H1 (cell line): Measurements from ENCODE around the gene BLOC1S4. TPM values are rescaled to one million over a fixed set of nuclear protein-coding genes. Genes with fewer than 3 reads are reported as not detected.
A peak's percentile ranks its signal among the peaks of the same experiment; 100 is the strongest.

Experiments used
- EP300 ChIP-seq, 2 experiments: IDR thresholded peaks; 1 replicate in 1 of 2; 2 replicates in 1 of 2; pipeline ENCODE4 v1.6.1; 2011 to 2012; ENCODE audit warnings: low read depth in 2 of 2, low read length in 2 of 2, mild to moderate bottlenecking in 2 of 2, borderline replicate concordance in 1 of 2, inconsistent platforms in 1 of 2, moderate library complexity in 1 of 2
- GTF2F1 ChIP-seq: IDR thresholded peaks from 2 replicates; pipeline ENCODE4 v1.6.1; 2012; ENCODE audit warnings: low read depth, low read length, improper control_type of control experiment, borderline replicate concordance
- HDAC6 ChIP-seq: IDR thresholded peaks from one replicate; pipeline ENCODE4 v1.7.1; 2012; ENCODE audit warnings: low read depth, mild to moderate bottlenecking, inconsistent platforms, low read length, moderate library complexity
- KDM5A ChIP-seq: fragments of 200-600 bp; IDR thresholded peaks from 2 replicates; pipeline ENCODE4 v1.7.1; 2012; ENCODE audit warnings: mild to moderate bottlenecking, low read length, inconsistent platforms, mixed read lengths
- MAFK ChIP-seq: IDR thresholded peaks from 2 replicates; pipeline ENCODE4 v1.6.1; 2012; ENCODE audit warnings: low read depth, mild to moderate bottlenecking, improper control_type of control experiment, low read length
- POLR2AphosphoS5 ChIP-seq: IDR thresholded peaks from 2 replicates; pipeline ENCODE4 v1.6.1; 2011; ENCODE audit warnings: low read depth, low read length
- SIN3A ChIP-seq, 2 experiments: IDR thresholded peaks in 1 of 2; conservative IDR thresholded peaks in 1 of 2; 2 replicates each; pipeline ENCODE4 v1.6.1; 2011 to 2012; ENCODE audit warnings: low read length in 2 of 2, improper control_type of control experiment in 1 of 2, low read depth in 1 of 2, mild to moderate bottlenecking in 1 of 2
- SIX5 ChIP-seq: IDR thresholded peaks from 2 replicates; pipeline ENCODE4 v1.6.1; 2011; ENCODE audit warnings: mild to moderate bottlenecking, low read depth, low read length
- SRF ChIP-seq: IDR thresholded peaks from 2 replicates; pipeline ENCODE4 v1.6.1; 2011; ENCODE audit warnings: mild to moderate bottlenecking, low read depth, low read length, moderate library complexity
- TAF7 ChIP-seq: optimal IDR thresholded peaks from 2 replicates; pipeline ENCODE3; 2011; ENCODE audit warnings: low read depth, mild to moderate bottlenecking, inconsistent platforms, low read length, moderate library complexity, borderline replicate concordance
- polyA plus RNA-seq, 7 experiments: library from polyadenylated mRNA; depleted of rRNA in 3 of 7; stranded (reverse) in 5 of 7; unstranded in 2 of 7; fragments of >200 nt in 5 of 7; fragments of 200-250 nt in 2 of 7; gene quantifications; 1 replicate in 5 of 7; 2 replicates in 1 of 7; 4 replicates in 1 of 7; pipeline versions ENCODE4 v1.2.1 to v1.2.3, GENCODE V29; 2011 to 2013; ENCODE audit warnings: missing spikeins in 2 of 7, mixed read lengths in 2 of 7
- total RNA-seq: library from RNA; stranded (reverse); fragmentation: NEBNext Ultra II Directional; extraction: Animal tissue kit (Norgen Biotek cat#: 25700); gene quantifications from 2 replicates; pipeline ENCODE4 v1.2.1, GENCODE V29; 2021
- TF ChIP-seq, protein P1 (sequence below), 3 experiments: IDR thresholded peaks; 1 replicate in 2 of 3; 2 replicates in 1 of 3; pipeline versions ENCODE4 v1.5.1 to v1.6.1; 2011; ENCODE audit warnings: low read length in 3 of 3, mild to moderate bottlenecking in 3 of 3, inconsistent platforms in 2 of 3, low read depth in 1 of 3, moderate library complexity in 1 of 3; ENCODE audit not compliant: insufficient read depth in 1 of 3; ENCODE audit errors: control extremely low read depth in 1 of 3
- TF ChIP-seq, protein P2 (sequence below): IDR thresholded peaks from 2 replicates; pipeline ENCODE4 v1.6.1; 2012; ENCODE audit warnings: inconsistent platforms
- TF ChIP-seq, protein P3 (sequence below): IDR thresholded peaks from 2 replicates; pipeline ENCODE4 v1.6.1; 2012; ENCODE audit warnings: inconsistent platforms

The BLOC1S4 gene
- total and polyA plus RNA-seq, 2 of the 8 experiments (the other 6 are each of a cell fraction or from before 2014, with no cell fraction given): 19.1 to 27.8 TPM

DNA sequence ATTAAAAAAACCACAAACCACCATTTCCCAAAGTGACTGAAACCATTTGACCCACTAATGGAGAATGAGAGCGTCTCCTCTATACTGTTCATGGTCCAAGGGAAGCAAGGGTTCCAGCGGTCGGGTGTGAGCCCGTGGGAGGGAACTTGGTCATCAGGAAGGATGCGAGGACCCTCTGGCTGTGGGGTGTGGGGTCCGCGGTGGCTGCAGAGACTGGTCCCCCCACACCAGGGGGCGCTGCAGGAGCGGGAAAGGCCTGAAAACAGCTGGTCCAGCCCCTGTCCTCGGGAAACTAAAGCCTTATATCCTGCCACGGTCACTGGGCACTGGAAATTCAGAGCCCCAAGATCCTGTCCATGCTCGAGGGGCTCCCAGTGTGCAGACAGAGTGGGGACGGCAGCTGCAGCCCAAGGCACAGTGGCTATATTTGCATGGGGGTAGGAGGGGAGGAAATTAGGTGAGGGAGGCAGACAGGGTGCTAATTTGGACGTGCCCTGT, 4.3 kb downstream of the BLOC1S4 start (continued):
- no peak for TF ChIP-seq POLR2AphosphoS5
- no peak for TF ChIP-seq TAF7
- TF ChIP-seq EP300 (IDR thresholded peaks at IDR 0.05; ENCODE audit: borderline replicate concordance in 1 of 2, low read depth in 2 of 2, low read length in 2 of 2): no peak
- TF ChIP-seq, protein P1, sequence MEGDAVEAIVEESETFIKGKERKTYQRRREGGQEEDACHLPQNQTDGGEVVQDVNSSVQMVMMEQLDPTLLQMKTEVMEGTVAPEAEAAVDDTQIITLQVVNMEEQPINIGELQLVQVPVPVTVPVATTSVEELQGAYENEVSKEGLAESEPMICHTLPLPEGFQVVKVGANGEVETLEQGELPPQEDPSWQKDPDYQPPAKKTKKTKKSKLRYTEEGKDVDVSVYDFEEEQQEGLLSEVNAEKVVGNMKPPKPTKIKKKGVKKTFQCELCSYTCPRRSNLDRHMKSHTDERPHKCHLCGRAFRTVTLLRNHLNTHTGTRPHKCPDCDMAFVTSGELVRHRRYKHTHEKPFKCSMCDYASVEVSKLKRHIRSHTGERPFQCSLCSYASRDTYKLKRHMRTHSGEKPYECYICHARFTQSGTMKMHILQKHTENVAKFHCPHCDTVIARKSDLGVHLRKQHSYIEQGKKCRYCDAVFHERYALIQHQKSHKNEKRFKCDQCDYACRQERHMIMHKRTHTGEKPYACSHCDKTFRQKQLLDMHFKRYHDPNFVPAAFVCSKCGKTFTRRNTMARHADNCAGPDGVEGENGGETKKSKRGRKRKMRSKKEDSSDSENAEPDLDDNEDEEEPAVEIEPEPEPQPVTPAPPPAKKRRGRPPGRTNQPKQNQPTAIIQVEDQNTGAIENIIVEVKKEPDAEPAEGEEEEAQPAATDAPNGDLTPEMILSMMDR (IDR thresholded peaks at IDR 0.05; ENCODE audit: control extremely low read depth in 1 of 3, insufficient read depth in 1 of 3, low read depth in 1 of 3, low read length in 3 of 3): peak in 2 of 3 experiments; percentile 92 to 94; a peak in 3 of 4 replicates
- TF ChIP-seq HDAC6: no peak
- TF ChIP-seq MAFK: no peak
- TF ChIP-seq KDM5A: no peak
- TF ChIP-seq, protein P2, sequence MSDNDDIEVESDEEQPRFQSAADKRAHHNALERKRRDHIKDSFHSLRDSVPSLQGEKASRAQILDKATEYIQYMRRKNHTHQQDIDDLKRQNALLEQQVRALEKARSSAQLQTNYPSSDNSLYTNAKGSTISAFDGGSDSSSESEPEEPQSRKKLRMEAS: no peak
- peak in 1 of 2 experiments; percentile 54; a peak in 1 of 4 replicates for TF ChIP-seq SIN3A (conservative IDR thresholded peaks at IDR 0.05 in 1 of 2, IDR thresholded peaks at IDR 0.05 in 1 of 2; ENCODE audit: low read depth in 1 of 2, low read length in 2 of 2)
- no peak for TF ChIP-seq SIX5
- TF ChIP-seq, protein P3, sequence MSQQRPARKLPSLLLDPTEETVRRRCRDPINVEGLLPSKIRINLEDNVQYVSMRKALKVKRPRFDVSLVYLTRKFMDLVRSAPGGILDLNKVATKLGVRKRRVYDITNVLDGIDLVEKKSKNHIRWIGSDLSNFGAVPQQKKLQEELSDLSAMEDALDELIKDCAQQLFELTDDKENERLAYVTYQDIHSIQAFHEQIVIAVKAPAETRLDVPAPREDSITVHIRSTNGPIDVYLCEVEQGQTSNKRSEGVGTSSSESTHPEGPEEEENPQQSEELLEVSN: no peak
- TF ChIP-seq SRF: no peak
- TF ChIP-seq GTF2F1: no peak
- TF ChIP-seq, all 59 proteins: peak for 5
